Measurements from ENCODE around the gene GPR107.

DNA sequence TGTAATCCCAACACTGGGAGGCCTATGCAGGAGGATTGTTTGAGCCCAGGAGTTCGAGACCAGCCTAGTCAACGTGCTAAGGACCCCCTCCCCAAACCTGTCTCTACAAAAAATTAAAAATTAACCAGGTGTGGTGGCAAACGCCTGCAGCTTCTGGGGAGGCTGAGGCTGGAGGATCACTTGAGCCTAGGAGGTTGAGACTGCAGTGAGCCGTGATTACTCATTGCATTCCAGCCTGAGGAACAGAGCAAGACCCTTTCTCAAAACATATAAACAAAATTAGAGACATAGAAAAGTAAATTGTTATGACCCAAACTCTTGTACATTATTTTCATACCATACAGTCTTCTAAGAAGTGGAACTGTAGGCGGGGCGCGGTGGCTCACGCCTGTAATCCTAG lies 1.1 kb downstream of the GPR107 start:
- TF ChIP-seq FOXM1 (IDR thresholded peaks at IDR 0.05; ENCODE audit: borderline replicate concordance, low read depth) (no peak), CREB1 (IDR thresholded peaks at IDR 0.05; ENCODE audit: low read depth) (no peak), EP300 (IDR thresholded peaks at IDR 0.05; ENCODE audit: borderline replicate concordance) (no peak), RAD21 (IDR thresholded peaks at IDR 0.05; ENCODE audit: low read depth) (no peak), CEBPB (IDR thresholded peaks at IDR 0.05) (no peak), MAX (IDR thresholded peaks at IDR 0.05) (no peak), TEAD4 (IDR thresholded peaks at IDR 0.05) (no peak), EGR1 (IDR thresholded peaks at IDR 0.05) (no peak), ZBTB7A (IDR thresholded peaks at IDR 0.05; ENCODE audit: low read depth) (no peak)
- TF ChIP-seq, protein P1, sequence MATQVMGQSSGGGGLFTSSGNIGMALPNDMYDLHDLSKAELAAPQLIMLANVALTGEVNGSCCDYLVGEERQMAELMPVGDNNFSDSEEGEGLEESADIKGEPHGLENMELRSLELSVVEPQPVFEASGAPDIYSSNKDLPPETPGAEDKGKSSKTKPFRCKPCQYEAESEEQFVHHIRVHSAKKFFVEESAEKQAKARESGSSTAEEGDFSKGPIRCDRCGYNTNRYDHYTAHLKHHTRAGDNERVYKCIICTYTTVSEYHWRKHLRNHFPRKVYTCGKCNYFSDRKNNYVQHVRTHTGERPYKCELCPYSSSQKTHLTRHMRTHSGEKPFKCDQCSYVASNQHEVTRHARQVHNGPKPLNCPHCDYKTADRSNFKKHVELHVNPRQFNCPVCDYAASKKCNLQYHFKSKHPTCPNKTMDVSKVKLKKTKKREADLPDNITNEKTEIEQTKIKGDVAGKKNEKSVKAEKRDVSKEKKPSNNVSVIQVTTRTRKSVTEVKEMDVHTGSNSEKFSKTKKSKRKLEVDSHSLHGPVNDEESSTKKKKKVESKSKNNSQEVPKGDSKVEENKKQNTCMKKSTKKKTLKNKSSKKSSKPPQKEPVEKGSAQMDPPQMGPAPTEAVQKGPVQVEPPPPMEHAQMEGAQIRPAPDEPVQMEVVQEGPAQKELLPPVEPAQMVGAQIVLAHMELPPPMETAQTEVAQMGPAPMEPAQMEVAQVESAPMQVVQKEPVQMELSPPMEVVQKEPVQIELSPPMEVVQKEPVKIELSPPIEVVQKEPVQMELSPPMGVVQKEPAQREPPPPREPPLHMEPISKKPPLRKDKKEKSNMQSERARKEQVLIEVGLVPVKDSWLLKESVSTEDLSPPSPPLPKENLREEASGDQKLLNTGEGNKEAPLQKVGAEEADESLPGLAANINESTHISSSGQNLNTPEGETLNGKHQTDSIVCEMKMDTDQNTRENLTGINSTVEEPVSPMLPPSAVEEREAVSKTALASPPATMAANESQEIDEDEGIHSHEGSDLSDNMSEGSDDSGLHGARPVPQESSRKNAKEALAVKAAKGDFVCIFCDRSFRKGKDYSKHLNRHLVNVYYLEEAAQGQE (IDR thresholded peaks at IDR 0.05; ENCODE audit: low read depth), result no peak
- TF ChIP-seq, protein P2, sequence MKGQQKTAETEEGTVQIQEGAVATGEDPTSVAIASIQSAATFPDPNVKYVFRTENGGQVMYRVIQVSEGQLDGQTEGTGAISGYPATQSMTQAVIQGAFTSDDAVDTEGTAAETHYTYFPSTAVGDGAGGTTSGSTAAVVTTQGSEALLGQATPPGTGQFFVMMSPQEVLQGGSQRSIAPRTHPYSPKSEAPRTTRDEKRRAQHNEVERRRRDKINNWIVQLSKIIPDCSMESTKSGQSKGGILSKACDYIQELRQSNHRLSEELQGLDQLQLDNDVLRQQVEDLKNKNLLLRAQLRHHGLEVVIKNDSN (IDR thresholded peaks at IDR 0.05), result no peak
